ENCODE results near the gene ABR.

The ABR gene

GRCh38 chr17:1037238-1037879, 142.4 kb downstream of the ABR start:
- TF ChIP-seq ZFX (IDR thresholded peaks at IDR 0.05) (no peak), CTCF (conservative IDR thresholded peaks at IDR 0.05) (no peak)
- H3K27ac ChIP-seq = no peak overlapping the region

- H3K27ac ChIP-seq = no peak overlapping the region
- TF ChIP-seq ZFX (IDR thresholded peaks at IDR 0.05) = no peak
- TF ChIP-seq CTCF (conservative IDR thresholded peaks at IDR 0.05) = no peak
Observed at GRCh38 chr17:1036845-1037237, 142.9 kb downstream of the ABR start.

GRCh38 chr17:1036171-1036844, 143.5 kb downstream of the ABR start:
- no peak overlapping the region for H3K27ac ChIP-seq
- TF ChIP-seq CTCF (conservative IDR thresholded peaks at IDR 0.05) = no peak
- TF ChIP-seq ZFX (IDR thresholded peaks at IDR 0.05) = no peak

GRCh38 chr17:1035546-1036170, 144.1 kb downstream of the ABR start:
- H3K27ac ChIP-seq = no peak overlapping the region
- TF ChIP-seq CTCF (conservative IDR thresholded peaks at IDR 0.05) (no peak), ZFX (IDR thresholded peaks at IDR 0.05) (no peak)

GRCh38 chr17:1034652-1035210, 145.1 kb downstream of the ABR start:
- H3K27ac ChIP-seq = no peak overlapping the region
- TF ChIP-seq CTCF (conservative IDR thresholded peaks at IDR 0.05) (no peak), ZFX (IDR thresholded peaks at IDR 0.05) (no peak)

- H3K27ac ChIP-seq = no peak overlapping the region
- no peak for TF ChIP-seq CTCF (conservative IDR thresholded peaks at IDR 0.05)
- TF ChIP-seq ZFX (IDR thresholded peaks at IDR 0.05) = no peak
Observed at GRCh38 chr17:1033503-1033902, 146.3 kb downstream of the ABR start.

- TF ChIP-seq ZFX (IDR thresholded peaks at IDR 0.05) = no peak
- TF ChIP-seq CTCF (conservative IDR thresholded peaks at IDR 0.05) = no peak
Observed at GRCh38 chr17:1032391-1032790, 147.4 kb downstream of the ABR start.

More at GRCh38 chr17:1032391-1032790, 147.4 kb downstream of the ABR start:
- no peak overlapping the region for H3K27ac ChIP-seq

All from C4-2B (cell line).